ENCODE measurements around the gene OGFRL1. TPM values are rescaled to one million over a fixed set of nuclear protein-coding genes. Genes with fewer than 3 reads are reported as not detected.

The OGFRL1 gene
- total and polyA plus RNA-seq, 2 donors: 7.3 to 29.7 TPM

DNA sequence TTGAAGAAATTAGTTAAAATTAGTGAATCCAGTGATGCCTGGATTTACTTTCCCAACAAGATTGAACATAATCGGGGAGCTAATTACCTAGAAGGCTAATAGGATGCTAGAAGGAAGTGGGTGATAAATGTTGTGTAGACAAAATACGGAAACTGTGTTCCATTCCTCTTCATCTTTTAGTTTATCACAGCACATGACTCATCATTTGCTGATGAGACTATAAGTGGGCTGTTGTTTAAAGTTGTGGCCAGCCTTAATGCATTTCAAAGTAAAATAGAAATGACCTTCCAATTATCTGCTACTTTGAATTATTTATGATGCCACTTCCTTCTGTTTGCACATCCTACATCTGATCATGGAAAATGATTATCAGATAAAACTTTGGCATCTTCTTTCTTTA is 43.4 kb downstream of the OGFRL1 start:
- 86% methylated on average over 2 of the region's 2 CpGs for WGBS

DNA sequence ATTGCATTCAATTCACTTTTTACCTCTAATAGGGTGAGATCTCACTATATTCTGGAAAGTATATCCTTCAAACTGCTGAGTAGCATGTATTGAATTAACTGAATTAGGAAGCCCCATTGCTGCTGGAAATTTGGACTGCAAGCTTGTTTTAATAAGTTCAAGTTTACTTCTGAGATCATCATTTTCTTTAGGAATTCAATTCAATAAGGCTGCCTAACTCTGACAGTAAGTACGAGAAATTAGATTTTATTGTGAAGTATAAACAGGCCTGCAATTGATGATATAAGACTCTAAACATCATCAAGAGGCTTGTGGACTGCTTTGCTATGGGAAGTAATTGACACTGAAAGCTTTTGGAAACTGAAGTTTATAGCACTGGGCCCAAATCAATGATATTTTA is 44.4 kb downstream of the OGFRL1 start:
- Histone ChIP-seq H3K4me3 (ENCODE audit: low read depth, low read length) (no peak overlapping the region), H3K36me3 (ENCODE audit: insufficient read depth) (no peaks in the 10 kb centered on the region), H3K4me1 (ENCODE audit: insufficient read depth) (no peaks in the 10 kb centered on the region), H3K27ac (ENCODE audit: low read depth) (no peak overlapping the region)
- WGBS: 95% methylated on average over 1 of the region's 1 CpG
- DNase-seq (ENCODE audit: extremely low spot score): no peak

More for the DNA sequence above, 43.4 kb downstream of the OGFRL1 start:
- Histone ChIP-seq H3K4me3 (ENCODE audit: low read depth, low read length) (no peak overlapping the region), H3K36me3 (ENCODE audit: insufficient read depth) (no peaks in the 10 kb centered on the region), H3K27ac (ENCODE audit: low read depth) (no peak overlapping the region), H3K4me1 (ENCODE audit: insufficient read depth) (no peaks in the 10 kb centered on the region)
- no peak for DNase-seq (ENCODE audit: extremely low spot score)

GRCh38 chr6:71333697-71334096 is 45.1 kb downstream of the OGFRL1 start:
- no peaks in the 10 kb centered on the region for H3K4me1 ChIP-seq (ENCODE audit: insufficient read depth)
- H3K36me3 ChIP-seq (ENCODE audit: insufficient read depth): no peaks in the 10 kb centered on the region
- DNase-seq (ENCODE audit: extremely low spot score): no peak
- WGBS: 58% methylated on average over 2 of the region's 2 CpGs
- no peak overlapping the region for H3K27ac ChIP-seq (ENCODE audit: low read depth)
- H3K4me3 ChIP-seq (ENCODE audit: low read depth, low read length): no peak overlapping the region

GRCh38 chr6:71334768-71335167 is 46.2 kb downstream of the OGFRL1 start:
- Histone ChIP-seq H3K4me3 (ENCODE audit: low read depth, low read length) (no peak overlapping the region), H3K27ac (ENCODE audit: low read depth) (no peak overlapping the region), H3K36me3 (ENCODE audit: insufficient read depth) (no peaks in the 10 kb centered on the region), H3K4me1 (ENCODE audit: insufficient read depth) (no peaks in the 10 kb centered on the region)
- DNase-seq (ENCODE audit: extremely low spot score): no peak

GRCh38 chr6:71335544-71335943 is 46.9 kb downstream of the OGFRL1 start:
- Histone ChIP-seq H3K4me1 (ENCODE audit: insufficient read depth) (no peaks in the 10 kb centered on the region), H3K36me3 (ENCODE audit: insufficient read depth) (no peaks in the 10 kb centered on the region), H3K27ac (ENCODE audit: low read depth) (no peak overlapping the region), H3K4me3 (ENCODE audit: low read depth, low read length) (no peak overlapping the region)
- no peak for DNase-seq (ENCODE audit: extremely low spot score)

- 76% methylated on average over 2 of the region's 2 CpGs for WGBS
- Histone ChIP-seq H3K36me3 (ENCODE audit: insufficient read depth) (no peaks in the 10 kb centered on the region), H3K4me3 (ENCODE audit: low read depth, low read length) (no peak overlapping the region), H3K4me1 (ENCODE audit: insufficient read depth) (no peaks in the 10 kb centered on the region), H3K27ac (ENCODE audit: low read depth) (no peak overlapping the region)
- no peak for DNase-seq (ENCODE audit: extremely low spot score)
These were observed 48.3 kb downstream of the OGFRL1 start for GRCh38 chr6:71336901-71337300.

GRCh38 chr6:71338540-71339316 is 50.1 kb downstream of the OGFRL1 start:
- Histone ChIP-seq H3K4me1 (ENCODE audit: insufficient read depth) (no peaks in the 10 kb centered on the region), H3K27ac (ENCODE audit: low read depth) (no peak overlapping the region), H3K36me3 (ENCODE audit: insufficient read depth) (no peaks in the 10 kb centered on the region), H3K4me3 (ENCODE audit: low read depth, low read length) (no peak overlapping the region)
- 89% methylated on average over 4 of the region's 4 CpGs for WGBS
- no peak for DNase-seq (ENCODE audit: extremely low spot score)

GRCh38 chr6:71342772-71343171 is 54.2 kb downstream of the OGFRL1 start:
- no peak overlapping the region for H3K27ac ChIP-seq (ENCODE audit: low read depth)
- no peaks in the 10 kb centered on the region for H3K36me3 ChIP-seq (ENCODE audit: insufficient read depth)
- H3K4me3 ChIP-seq (ENCODE audit: low read depth, low read length): no peak overlapping the region
- no peak for DNase-seq (ENCODE audit: extremely low spot score)
- 60% methylated on average over 2 of the region's 2 CpGs for WGBS
- no peaks in the 10 kb centered on the region for H3K4me1 ChIP-seq (ENCODE audit: insufficient read depth)

GRCh38 chr6:71345476-71346333 is 57.1 kb downstream of the OGFRL1 start:
- Histone ChIP-seq H3K4me3 (ENCODE audit: low read depth, low read length) (no peak overlapping the region), H3K27ac (ENCODE audit: low read depth) (no peak overlapping the region), H3K4me1 (ENCODE audit: insufficient read depth) (no peaks in the 10 kb centered on the region), H3K36me3 (ENCODE audit: insufficient read depth) (no peaks in the 10 kb centered on the region)
- WGBS: 91% methylated on average over 5 of the region's 5 CpGs
- DNase-seq (ENCODE audit: extremely low spot score): no peak

DNA sequence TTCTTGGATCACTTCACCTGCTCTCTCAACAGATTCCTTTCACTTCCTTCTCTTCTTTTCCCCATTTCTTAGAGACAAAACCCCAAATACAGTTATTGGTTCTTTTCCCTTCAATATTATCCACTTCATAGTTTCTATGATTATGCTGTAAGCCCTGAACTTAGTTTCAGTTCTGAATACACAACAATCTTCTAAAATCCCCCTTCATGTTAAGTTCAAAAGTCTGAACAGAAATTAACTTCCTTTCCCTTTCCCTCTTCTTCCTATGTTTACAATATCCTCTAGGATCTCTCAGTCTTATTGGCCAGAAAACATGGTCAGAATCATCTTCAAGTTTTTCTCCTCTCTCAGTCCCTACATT is 57.7 kb downstream of the OGFRL1 start:
- no peak for DNase-seq (ENCODE audit: extremely low spot score)
- no peaks in the 10 kb centered on the region for H3K4me1 ChIP-seq (ENCODE audit: insufficient read depth)

DNA sequence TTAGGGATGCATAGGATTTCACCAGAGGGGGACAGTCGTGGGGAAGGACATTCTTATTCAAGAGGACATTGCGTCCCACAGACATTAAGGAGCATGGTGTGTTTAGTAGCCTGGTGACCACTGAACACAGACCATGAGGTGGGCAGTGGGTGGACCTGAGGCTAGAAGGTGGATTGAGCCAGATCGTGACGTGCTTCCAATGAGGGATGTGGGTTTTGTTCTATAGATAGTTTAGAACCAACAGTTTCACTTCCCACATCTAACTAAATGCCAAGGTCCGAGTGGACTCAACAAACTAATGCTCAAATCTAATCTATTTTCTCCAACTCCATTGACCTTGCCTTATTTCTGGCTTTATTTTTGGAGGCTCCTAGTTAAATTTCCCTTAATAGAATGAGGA is 58.5 kb downstream of the OGFRL1 start:
- Histone ChIP-seq H3K4me3 (ENCODE audit: low read depth, low read length) (no peak overlapping the region), H3K36me3 (ENCODE audit: insufficient read depth) (no peaks in the 10 kb centered on the region), H3K4me1 (ENCODE audit: insufficient read depth) (no peaks in the 10 kb centered on the region), H3K27ac (ENCODE audit: low read depth) (no peak overlapping the region)
- WGBS: 92% methylated on average over 5 of the region's 5 CpGs
- no peak for DNase-seq (ENCODE audit: extremely low spot score)

More for the DNA sequence above, 57.7 kb downstream of the OGFRL1 start:
- no peak overlapping the region for H3K4me3 ChIP-seq (ENCODE audit: low read depth, low read length)
- no peak overlapping the region for H3K27ac ChIP-seq (ENCODE audit: low read depth)
- H3K36me3 ChIP-seq (ENCODE audit: insufficient read depth): no peaks in the 10 kb centered on the region

- DNase-seq (ENCODE audit: extremely low spot score): no peak
- Histone ChIP-seq H3K4me3 (ENCODE audit: low read depth, low read length) (no peak overlapping the region), H3K27ac (ENCODE audit: low read depth) (no peak overlapping the region), H3K36me3 (ENCODE audit: insufficient read depth) (no peaks in the 10 kb centered on the region), H3K4me1 (ENCODE audit: insufficient read depth) (no peaks in the 10 kb centered on the region)
- WGBS: 28% methylated on average over 3 of the region's 3 CpGs
These were observed 60.8 kb downstream of the OGFRL1 start for GRCh38 chr6:71349395-71349794.

GRCh38 chr6:71349976-71350615 is 61.5 kb downstream of the OGFRL1 start:
- H3K36me3 ChIP-seq (ENCODE audit: insufficient read depth): no peaks in the 10 kb centered on the region
- no peak overlapping the region for H3K27ac ChIP-seq (ENCODE audit: low read depth)
- DNase-seq (ENCODE audit: extremely low spot score): no peak
- H3K4me3 ChIP-seq (ENCODE audit: low read depth, low read length): no peak overlapping the region
- H3K4me1 ChIP-seq (ENCODE audit: insufficient read depth): no peaks in the 10 kb centered on the region
- 35% methylated on average over 5 of the region's 5 CpGs for WGBS

GRCh38 chr6:71351190-71351589 is 62.6 kb downstream of the OGFRL1 start:
- no peak overlapping the region for H3K27ac ChIP-seq (ENCODE audit: low read depth)
- no peaks in the 10 kb centered on the region for H3K4me1 ChIP-seq (ENCODE audit: insufficient read depth)
- no peak overlapping the region for H3K4me3 ChIP-seq (ENCODE audit: low read depth, low read length)
- no peak for DNase-seq (ENCODE audit: extremely low spot score)
- no peaks in the 10 kb centered on the region for H3K36me3 ChIP-seq (ENCODE audit: insufficient read depth)
